ENCODE measurements around the gene PAX8. TPM values are rescaled to one million over a fixed set of nuclear protein-coding genes. Genes with fewer than 3 reads are reported as not detected.

The PAX8 gene
- polyA plus RNA-seq, 1 experiment, result 1.6 TPM

DNA sequence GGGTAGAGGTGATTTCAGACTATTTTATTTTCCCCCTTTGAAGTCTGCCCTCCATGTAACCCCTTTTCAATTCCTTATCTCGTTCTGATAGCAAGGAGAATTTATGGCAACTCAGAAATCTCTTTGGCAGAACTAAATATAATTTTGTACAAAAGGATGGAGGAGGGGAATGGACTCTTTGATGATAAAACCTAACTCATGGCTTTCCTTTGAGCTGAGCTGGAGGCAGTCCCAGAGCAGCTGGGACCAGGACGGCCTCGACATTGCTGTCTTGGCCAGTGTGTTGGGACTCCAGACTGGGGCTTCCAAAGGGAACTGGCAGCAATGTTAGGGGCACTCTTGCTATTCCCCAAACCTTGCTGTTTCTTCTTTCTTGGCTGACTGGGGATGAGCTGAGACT, 47.7 kb downstream of the PAX8 start:
- POLR2A ChIA-PET, result no interaction called here
- CTCF ChIA-PET, result interaction anchor here (0.9 to 3.2 kb wide), 3 partner anchors 9 to 32 kb away, joined by 4 to 13 read pairs (median 5); no protein-coding TSS in a partner anchor
- Histone ChIP-seq H3K27me3 (ENCODE audit: control insufficient read depth, insufficient read depth, low read length) (no peaks in the 10 kb centered on the region), H3K4me3 (ENCODE audit: low read depth, low read length) (no peak overlapping the region), H3K36me3 (ENCODE audit: control insufficient read depth, insufficient read depth, low read length) (no peaks in the 10 kb centered on the region; the same call in 1 of the 2 replicates)
- TF ChIP-seq, protein P1, sequence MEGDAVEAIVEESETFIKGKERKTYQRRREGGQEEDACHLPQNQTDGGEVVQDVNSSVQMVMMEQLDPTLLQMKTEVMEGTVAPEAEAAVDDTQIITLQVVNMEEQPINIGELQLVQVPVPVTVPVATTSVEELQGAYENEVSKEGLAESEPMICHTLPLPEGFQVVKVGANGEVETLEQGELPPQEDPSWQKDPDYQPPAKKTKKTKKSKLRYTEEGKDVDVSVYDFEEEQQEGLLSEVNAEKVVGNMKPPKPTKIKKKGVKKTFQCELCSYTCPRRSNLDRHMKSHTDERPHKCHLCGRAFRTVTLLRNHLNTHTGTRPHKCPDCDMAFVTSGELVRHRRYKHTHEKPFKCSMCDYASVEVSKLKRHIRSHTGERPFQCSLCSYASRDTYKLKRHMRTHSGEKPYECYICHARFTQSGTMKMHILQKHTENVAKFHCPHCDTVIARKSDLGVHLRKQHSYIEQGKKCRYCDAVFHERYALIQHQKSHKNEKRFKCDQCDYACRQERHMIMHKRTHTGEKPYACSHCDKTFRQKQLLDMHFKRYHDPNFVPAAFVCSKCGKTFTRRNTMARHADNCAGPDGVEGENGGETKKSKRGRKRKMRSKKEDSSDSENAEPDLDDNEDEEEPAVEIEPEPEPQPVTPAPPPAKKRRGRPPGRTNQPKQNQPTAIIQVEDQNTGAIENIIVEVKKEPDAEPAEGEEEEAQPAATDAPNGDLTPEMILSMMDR (IDR thresholded peaks at IDR 0.05; ENCODE audit: insufficient read depth, low read depth, low read length), result no peak
- no peak for DNase-seq (ENCODE audit: low read depth)

DNA sequence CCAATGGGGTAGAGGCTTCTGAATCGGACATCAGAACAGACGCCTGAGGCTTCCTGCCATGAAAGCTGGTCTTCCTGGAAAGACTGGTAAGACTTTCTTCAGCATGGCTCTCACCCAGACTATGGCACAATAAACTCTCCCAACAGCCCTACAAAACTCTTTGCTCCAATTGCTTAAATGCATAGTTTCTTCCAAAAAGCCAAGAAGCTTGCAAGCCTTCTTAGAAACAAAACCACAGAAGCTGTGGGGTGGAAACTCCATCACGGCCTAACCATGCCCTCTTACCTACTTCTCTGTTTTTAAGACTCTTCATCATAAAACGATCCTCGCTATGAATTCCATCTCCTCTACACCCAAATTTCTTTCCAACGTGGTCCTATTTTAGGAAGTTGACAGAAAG, 48.2 kb downstream of the PAX8 start:
- TF ChIP-seq, protein P1 (IDR thresholded peaks at IDR 0.05; ENCODE audit: insufficient read depth, low read depth, low read length), result no peak
- ChIA-PET CTCF (interaction anchor here (0.6 to 3.2 kb wide), 4 partner anchors 10 to 86 kb away, joined by 3 to 13 read pairs (median 4); no protein-coding TSS in a partner anchor), POLR2A (no interaction called here)
- Histone ChIP-seq H3K4me3 (ENCODE audit: low read depth, low read length) (no peak overlapping the region), H3K36me3 (ENCODE audit: control insufficient read depth, insufficient read depth, low read length) (no peaks in the 10 kb centered on the region; the same call in 1 of the 2 replicates), H3K27me3 (ENCODE audit: control insufficient read depth, insufficient read depth, low read length) (no peaks in the 10 kb centered on the region)
- DNase-seq (ENCODE audit: low read depth), result no peak

DNA sequence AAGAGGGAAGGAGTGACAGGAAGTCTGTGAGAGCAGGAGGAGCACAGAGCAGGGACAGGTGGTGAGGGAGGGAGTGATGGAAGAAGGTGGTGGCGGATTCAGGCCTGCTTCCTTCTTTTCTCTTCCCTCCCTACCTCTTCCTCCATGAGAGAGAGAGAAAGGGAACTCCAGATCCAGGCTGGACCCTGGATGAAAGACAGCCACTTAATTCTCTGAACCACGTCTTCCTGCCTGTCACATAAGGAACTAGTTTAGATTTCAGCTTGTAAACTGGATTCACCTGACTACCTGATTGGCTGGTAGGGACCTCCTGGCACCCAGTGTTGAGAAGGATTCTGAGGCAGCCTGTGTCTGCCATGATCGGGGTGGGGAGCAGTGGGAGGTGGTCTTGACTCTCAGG, 48.9 kb downstream of the PAX8 start:
- no peaks in the 10 kb centered on the region for H3K27me3 ChIP-seq (ENCODE audit: control insufficient read depth, insufficient read depth, low read length)
- POLR2A ChIA-PET, result no interaction called here
- TF ChIP-seq, protein P1 (IDR thresholded peaks at IDR 0.05; ENCODE audit: insufficient read depth, low read depth, low read length), result no peak
- DNase-seq (ENCODE audit: low read depth), result no peak
- no peak overlapping the region for H3K4me3 ChIP-seq (ENCODE audit: low read depth, low read length)
- CTCF ChIA-PET, result interaction anchor here (0.6 to 3.2 kb wide), 3 partner anchors 31 to 160 kb away, joined by 3 to 13 read pairs (median 3); no protein-coding TSS in a partner anchor
- H3K36me3 ChIP-seq (ENCODE audit: control insufficient read depth, insufficient read depth, low read length), result no peaks in the 10 kb centered on the region; the same call in 1 of the 2 replicates

DNA sequence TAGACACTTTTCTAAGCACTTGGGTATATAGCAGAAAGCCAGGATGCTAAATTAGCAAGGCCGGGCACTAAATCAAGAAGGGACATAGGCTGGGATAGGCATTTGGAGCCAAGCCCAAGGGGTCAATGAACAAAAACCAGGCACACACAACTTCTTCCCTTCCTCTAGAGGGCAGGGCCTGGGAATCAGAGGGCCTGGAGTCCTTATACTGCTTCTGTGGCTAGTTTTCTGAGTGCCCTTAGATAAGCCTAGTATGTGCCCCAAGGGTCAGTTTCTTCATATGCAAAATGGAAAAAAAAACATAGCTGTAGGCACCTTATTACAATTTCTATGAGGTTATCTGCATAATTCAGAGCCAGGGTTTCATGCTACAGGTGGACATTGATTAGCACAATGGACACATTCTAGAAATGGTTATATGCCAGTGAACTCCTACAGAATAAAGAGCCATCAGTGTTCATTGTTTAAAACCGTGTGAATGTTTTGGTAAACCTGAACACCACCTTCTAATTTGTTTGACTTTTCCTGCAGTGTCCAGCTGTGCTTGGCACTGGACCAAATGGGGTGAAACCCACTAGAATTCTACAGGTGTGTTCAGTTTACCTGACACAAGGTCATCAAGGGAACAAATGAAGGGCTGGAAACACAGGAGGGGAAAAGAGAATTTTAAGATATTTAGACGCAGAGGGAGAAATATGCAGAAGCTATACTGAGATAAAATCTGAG, 49.6 kb downstream of the PAX8 start:
- H3K27me3 ChIP-seq (ENCODE audit: control insufficient read depth, insufficient read depth, low read length), result no peaks in the 10 kb centered on the region
- H3K4me3 ChIP-seq (ENCODE audit: low read depth, low read length), result no peak overlapping the region
- DNase-seq (ENCODE audit: low read depth), result no peak
- ChIA-PET POLR2A (no interaction called here), CTCF (interaction anchor here (1.2 to 3.2 kb wide), 2 partner anchors 30 to 161 kb away, joined by 3 to 13 read pairs; no protein-coding TSS in a partner anchor)
- H3K36me3 ChIP-seq (ENCODE audit: control insufficient read depth, insufficient read depth, low read length), result no peaks in the 10 kb centered on the region; the same call in 1 of the 2 replicates
- TF ChIP-seq, protein P1 (IDR thresholded peaks at IDR 0.05; ENCODE audit: insufficient read depth, low read depth, low read length), result no peak

DNA sequence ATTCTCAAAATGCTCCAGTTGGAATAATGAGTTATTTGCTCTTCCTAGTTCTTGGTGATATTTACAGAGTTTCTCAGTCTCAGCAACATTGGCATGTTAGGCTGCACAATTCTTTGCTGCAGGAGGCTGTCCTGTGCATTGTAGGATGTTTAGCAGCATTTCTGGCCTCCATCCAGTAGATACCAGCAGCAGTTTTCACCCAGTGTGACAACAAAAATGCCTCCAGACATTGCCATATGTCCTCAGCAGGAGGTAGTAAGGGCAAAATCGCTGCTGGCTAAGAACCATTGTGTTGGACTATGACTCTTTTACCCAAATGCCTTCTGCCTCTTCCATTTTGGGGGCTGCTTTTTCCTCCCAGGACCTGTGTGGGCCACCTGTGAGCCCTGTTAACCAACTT, 50.4 kb downstream of the PAX8 start:
- POLR2A ChIA-PET, result no interaction called here
- no peak overlapping the region for H3K4me3 ChIP-seq (ENCODE audit: low read depth, low read length)
- CTCF ChIA-PET, result interaction anchor here (1.0 to 2.5 kb wide), 3 partner anchors 10 to 92 kb away, joined by 3 to 14 read pairs (median 4); no protein-coding TSS in a partner anchor
- TF ChIP-seq, protein P1 (IDR thresholded peaks at IDR 0.05; ENCODE audit: insufficient read depth, low read depth, low read length), result no peak
- no peak for DNase-seq (ENCODE audit: low read depth)
- no peaks in the 10 kb centered on the region for H3K27me3 ChIP-seq (ENCODE audit: control insufficient read depth, insufficient read depth, low read length)
- H3K36me3 ChIP-seq (ENCODE audit: control insufficient read depth, insufficient read depth, low read length), result no peaks in the 10 kb centered on the region; the same call in 1 of the 2 replicates
